Measurements from ENCODE around the gene TMEM205. TPM values are rescaled to one million over a fixed set of nuclear protein-coding genes. Genes with fewer than 3 reads are reported as not detected.
A peak's percentile ranks its signal among the peaks of the same experiment; 100 is the strongest.

Gene TMEM205
- total RNA-seq, 4 donors from 2014 or later: 77.6 to 212 (median 168) TPM

DNA sequence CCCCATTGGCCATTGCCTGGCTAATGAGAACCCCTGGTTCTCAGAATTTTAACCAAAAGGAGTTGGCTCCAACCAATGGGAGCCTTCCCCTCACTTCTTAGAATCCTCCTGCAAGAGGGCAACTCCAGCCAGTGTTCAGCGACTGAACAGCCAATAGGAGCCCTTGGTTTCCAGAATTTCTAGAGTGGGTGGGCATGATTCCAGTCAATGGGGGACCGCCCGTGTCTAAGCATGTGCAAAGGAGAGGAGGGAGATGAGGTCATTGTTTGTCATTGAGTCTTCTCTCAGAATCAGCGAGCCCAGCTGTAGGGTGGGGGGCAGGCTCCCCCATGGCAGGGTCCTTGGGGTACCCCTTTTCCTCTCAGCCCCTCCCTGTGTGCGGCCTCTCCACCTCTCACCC is 18.9 kb upstream of the TMEM205 start:
- DNase-seq: no peak
- TF ChIP-seq POLR2A (IDR thresholded peaks at IDR 0.05) (no peak), CTCF (IDR thresholded peaks at IDR 0.05) (no peak)
- Histone ChIP-seq H3K36me3 (peaks cover 0 to 7% (median 0%) of the 10 kb centered on the region in 3 donors), H3K27me3 (no peaks in the 10 kb centered on the region), H3K9me3 (no peaks in the 10 kb centered on the region), H3K27ac (no peak overlapping the region), H3K4me3 (no peak overlapping the region), H3K4me1 (peaks cover 0 to 5% (median 0%) of the 10 kb centered on the region in 4 donors)

GRCh38 chr19:11364296-11364904 is 18.3 kb upstream of the TMEM205 start:
- Histone ChIP-seq H3K4me1 (peaks cover 0 to 5% (median 0%) of the 10 kb centered on the region in 4 donors), H3K27ac (no peak overlapping the region), H3K36me3 (peaks cover 0 to 7% (median 0%) of the 10 kb centered on the region in 3 donors), H3K27me3 (no peaks in the 10 kb centered on the region), H3K4me3 (no peak overlapping the region), H3K9me3 (no peaks in the 10 kb centered on the region)
- DNase-seq: no peak
- TF ChIP-seq CTCF (IDR thresholded peaks at IDR 0.05) (no peak), POLR2A (IDR thresholded peaks at IDR 0.05) (no peak)

DNA sequence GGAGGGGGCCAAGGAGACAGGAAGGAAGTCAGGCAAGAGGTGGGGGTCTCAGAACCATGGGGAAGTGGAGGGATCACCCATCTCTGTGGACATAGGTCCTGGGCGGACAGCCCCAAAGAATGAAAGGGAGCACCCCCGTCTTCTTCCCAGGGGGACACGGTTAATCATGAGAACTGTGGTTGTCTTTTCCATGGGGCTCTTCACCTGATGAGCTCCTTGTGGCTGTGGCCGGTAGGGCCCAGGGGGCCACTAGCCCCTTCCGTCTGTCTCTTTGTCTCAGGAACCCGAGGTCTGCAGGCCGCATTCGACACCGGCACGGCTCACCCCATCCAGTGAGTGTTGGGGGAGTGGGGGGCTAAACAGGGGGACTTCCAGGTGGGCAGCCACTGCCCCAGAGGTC is 17.8 kb upstream of the TMEM205 start:
- Histone ChIP-seq H3K4me1 (peaks cover 0 to 5% (median 0%) of the 10 kb centered on the region in 4 donors), H3K27ac (no peak overlapping the region), H3K4me3 (no peak overlapping the region), H3K9me3 (no peaks in the 10 kb centered on the region), H3K36me3 (peaks cover 0 to 7% (median 0%) of the 10 kb centered on the region in 3 donors), H3K27me3 (no peaks in the 10 kb centered on the region)
- DNase-seq: no peak
- TF ChIP-seq POLR2A (IDR thresholded peaks at IDR 0.05): no peak

DNA sequence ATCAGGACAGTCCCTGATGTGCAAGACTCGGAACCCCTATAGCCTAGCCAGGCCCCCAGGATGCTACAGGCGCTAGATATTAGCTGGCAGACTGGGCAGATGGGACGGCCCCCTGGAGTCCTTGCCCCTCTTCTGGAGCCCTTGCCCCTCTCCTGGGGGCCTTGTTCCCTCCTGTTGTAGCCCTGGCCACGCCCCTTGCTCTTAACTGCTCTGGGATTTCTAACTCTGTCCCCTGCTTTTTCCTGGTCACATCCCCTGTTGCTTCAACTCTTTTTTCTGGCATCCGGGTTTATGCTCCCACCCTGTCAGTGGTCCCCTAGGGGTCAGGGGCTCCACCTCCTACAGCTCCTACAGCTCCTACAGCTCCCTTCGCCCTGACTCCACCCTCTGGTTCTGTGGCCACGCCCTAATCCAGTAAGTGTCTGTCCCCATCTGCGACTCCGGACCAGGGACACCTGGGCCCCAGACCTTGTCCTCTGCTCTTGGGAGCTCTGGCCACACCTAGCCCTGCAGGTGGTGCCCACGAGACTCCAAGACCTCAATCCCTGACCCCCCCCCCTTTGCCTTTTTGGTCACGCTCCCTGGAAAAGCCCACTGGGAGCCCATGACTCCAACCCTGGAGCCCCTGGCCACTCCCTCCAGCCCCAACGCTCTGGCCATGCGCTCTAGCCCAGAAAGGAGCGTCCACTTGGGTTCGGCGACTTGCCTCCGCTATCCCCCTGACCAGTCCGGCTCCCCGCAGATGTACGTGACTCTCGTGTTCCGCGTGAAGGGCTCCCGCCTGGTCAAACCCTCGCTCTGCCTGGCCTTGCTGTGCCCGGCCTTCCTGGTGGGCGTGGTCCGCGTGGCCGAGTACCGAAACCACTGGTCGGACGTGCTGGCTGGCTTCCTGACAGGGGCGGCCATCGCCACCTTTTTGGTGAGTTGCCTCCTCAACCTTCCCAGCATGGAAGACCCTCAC is 16.0 kb upstream of the TMEM205 start:
- no peak overlapping the region for H3K4me3 ChIP-seq
- no peak for DNase-seq

DNA sequence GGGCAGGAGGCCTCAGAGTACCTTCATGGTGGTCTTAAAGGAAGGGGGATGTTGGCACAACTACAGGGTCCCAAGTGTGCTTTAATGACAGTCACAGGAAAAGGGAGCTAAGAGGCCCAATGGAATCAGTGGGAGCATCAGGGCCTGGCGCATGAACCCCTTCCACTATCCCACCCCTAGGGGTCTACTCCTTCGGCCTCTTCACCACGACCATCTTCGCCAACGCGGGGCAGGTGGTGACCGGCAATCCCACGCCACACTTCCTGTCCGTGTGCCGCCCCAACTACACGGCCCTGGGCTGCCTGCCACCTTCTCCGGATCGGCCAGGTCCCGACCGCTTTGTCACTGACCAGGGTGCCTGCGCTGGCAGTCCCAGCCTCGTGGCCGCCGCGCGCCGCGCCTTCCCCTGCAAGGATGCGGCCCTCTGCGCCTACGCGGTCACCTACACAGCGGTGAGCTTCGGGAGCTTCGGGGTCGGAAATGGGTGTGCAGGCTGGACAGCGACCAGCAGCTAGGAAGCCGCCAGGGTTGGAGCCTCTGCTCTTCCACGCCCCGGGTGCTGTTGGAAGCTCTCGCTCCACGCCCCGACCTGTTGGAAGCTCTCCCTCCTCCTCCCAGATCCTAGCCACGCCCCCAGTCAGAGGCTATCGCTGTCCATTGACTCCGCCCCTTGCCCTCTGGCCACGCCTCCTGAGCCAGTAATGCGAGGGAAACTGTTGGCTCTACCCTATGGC is 15.1 kb upstream of the TMEM205 start:
- H3K36me3 ChIP-seq: no peaks in the 10 kb centered on the region
- no peaks in the 10 kb centered on the region for H3K9me3 ChIP-seq
- no peak overlapping the region for H3K27ac ChIP-seq
- peak in 2 of 3 donors; percentile 89 for DNase-seq
- H3K27me3 ChIP-seq: no peaks in the 10 kb centered on the region
- no peak for TF ChIP-seq CTCF (IDR thresholded peaks at IDR 0.05)
- TF ChIP-seq POLR2A (IDR thresholded peaks at IDR 0.05): no peak
- H3K4me3 ChIP-seq: peak overlapping the region in 2 of 4 donors; percentile 21 to 38
- peaks cover 0 to 5% (median 0%) of the 10 kb centered on the region in 4 donors for H3K4me1 ChIP-seq

More for the DNA sequence above, 16.0 kb upstream of the TMEM205 start:
- TF ChIP-seq POLR2A (IDR thresholded peaks at IDR 0.05): no peak
- TF ChIP-seq CTCF (IDR thresholded peaks at IDR 0.05): no peak
- Histone ChIP-seq H3K27me3 (no peaks in the 10 kb centered on the region), H3K36me3 (no peaks in the 10 kb centered on the region), H3K9me3 (no peaks in the 10 kb centered on the region), H3K27ac (no peak overlapping the region), H3K4me1 (peaks cover 0 to 5% (median 0%) of the 10 kb centered on the region in 4 donors)
